Breast epithelium (tissue), 3 donors: Measurements from ENCODE around the gene PCMTD2.

Experiments used
- CTCF ChIP-seq, 3 donors: fragments of 450-650 bp; IDR thresholded peaks; one replicate each; pipeline ENCODE4 v1.5.1; 2016 to 2017; ENCODE audit warnings: antibody characterized with exemption in 3 of 3, mild to moderate bottlenecking in 3 of 3, moderate library complexity in 3 of 3
- POLR2AphosphoS5 ChIP-seq, 3 donors: sonication (generic); formaldehyde crosslinking; IDR thresholded peaks; one replicate each; pipeline ENCODE4 v1.6.1; 2017; ENCODE audit warnings: antibody characterized with exemption in 3 of 3

- TF ChIP-seq CTCF (IDR thresholded peaks at IDR 0.05) (no peak), POLR2AphosphoS5 (IDR thresholded peaks at IDR 0.05) (no peak)
Measured at GRCh38 chr20:64253443-64253842, 2.1 kb upstream of the PCMTD2 start.
